GM21423 (cell line): ENCODE data around the gene UVSSA.
"Not testable (repeated sequence)": the region's sequence is repeated elsewhere in the genome, so short reads cannot be mapped to it uniquely, and the experiment has no call there.

Source experiments
- ATAC-seq: cut with Tn5 transposase; IDR thresholded peaks from one replicate; pipeline ENCODE4 v1.9.1; 2021; ENCODE audit warnings: mild to moderate bottlenecking, moderate library complexity; ENCODE audit not compliant: unreplicated experiment

The UVSSA gene

GRCh38 chr4:1416051-1416947, 69.3 kb downstream of the UVSSA start:
- no peak for ATAC-seq

GRCh38 chr4:1416948-1417260, 69.9 kb downstream of the UVSSA start:
- ATAC-seq = no peak

- ATAC-seq = no peak
Observed at GRCh38 chr4:1417522-1418390, 70.7 kb downstream of the UVSSA start.

GRCh38 chr4:1418494-1419285, 71.7 kb downstream of the UVSSA start:
- ATAC-seq = no peak

- ATAC-seq = no peak
Observed at GRCh38 chr4:1419708-1420107, 72.7 kb downstream of the UVSSA start.

GRCh38 chr4:1421657-1422056, 74.6 kb downstream of the UVSSA start:
- ATAC-seq = no peak

GRCh38 chr4:1427010-1427409, 80.0 kb downstream of the UVSSA start:
- no peak for ATAC-seq

GRCh38 chr4:1443688-1444172, 96.7 kb downstream of the UVSSA start:
- not testable (repeated sequence) for ATAC-seq
